GM19452 (cell line): Measurements from ENCODE around the gene HDAC9.
A peak's percentile ranks its signal among the peaks of the same experiment; 100 is the strongest.

ENCODE experiments used
- ATAC-seq: cut with Tn5 transposase; IDR thresholded peaks from one replicate; pipeline ENCODE4 v1.9.1; 2021; ENCODE audit not compliant: unreplicated experiment

Gene HDAC9

DNA sequence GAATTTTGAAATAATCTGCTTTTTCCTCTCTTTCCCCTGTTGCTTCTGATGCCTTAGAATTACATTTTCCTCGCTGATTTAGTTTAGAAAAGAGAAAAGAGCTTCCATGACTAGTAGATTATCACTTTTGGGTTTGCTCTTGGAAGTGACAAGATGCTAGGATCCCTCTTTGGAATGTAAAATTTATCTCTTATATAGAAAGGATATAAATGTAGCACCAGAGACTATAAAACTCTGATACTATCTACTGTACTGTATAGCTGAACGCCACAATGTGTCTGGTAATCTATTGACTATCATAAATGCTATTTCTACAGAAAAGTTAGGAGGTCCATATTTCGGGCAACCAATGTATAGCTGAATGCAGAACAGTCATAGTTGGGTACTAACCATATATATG is 1.1 kb upstream of the HDAC9 start:
- no peak for ATAC-seq

GRCh38 chr7:18494821-18495408 is 634 bp upstream of the HDAC9 start:
- peak; percentile 35 for ATAC-seq

DNA sequence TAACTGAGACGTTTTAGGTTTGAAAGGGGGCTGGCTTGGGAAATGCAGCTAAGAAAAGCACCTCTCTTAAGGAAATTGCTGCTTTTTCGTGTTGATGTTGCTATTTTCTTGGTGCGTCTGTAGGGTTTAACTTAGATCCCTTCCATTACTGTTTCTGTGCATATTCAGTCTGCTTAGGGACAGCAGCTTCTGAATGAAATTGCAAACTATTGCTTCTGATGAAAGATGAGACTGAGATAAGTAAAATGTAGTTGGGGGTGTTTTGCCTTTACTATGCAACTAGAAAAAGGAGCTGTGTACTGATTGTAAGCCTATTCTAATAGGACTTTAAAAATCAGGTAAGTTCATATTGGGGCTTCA is 772 bp downstream of the HDAC9 start:
- no peak for ATAC-seq

- ATAC-seq: no peak
Measured at GRCh38 chr7:18497082-18497481, 1.5 kb downstream of the HDAC9 start.

DNA sequence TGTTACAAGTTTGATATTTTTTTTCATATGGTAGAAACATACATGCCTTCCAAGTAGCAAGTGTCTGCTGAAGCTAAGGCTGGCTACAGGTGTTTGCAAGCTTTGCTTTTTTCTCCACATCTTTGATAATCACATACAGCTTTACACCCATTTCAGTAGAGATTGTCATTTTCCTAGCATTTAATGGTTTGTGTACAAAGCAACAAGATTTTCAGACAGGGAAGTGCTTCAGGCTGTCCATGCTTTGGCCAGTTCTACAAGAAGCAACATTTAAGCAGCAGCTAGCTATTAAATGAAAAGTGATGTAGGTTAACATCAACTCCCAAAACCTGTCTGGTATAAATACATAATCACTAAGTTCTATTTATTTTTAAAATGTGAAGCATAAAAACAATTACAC is 2.3 kb downstream of the HDAC9 start:
- no peak for ATAC-seq

GRCh38 chr7:18498341-18498740 is 2.8 kb downstream of the HDAC9 start:
- ATAC-seq: no peak

- no peak for ATAC-seq
Measured at GRCh38 chr7:18499407-18500177, 4.0 kb downstream of the HDAC9 start.

GRCh38 chr7:18503126-18503866 is 7.7 kb downstream of the HDAC9 start:
- ATAC-seq: no peak

DNA sequence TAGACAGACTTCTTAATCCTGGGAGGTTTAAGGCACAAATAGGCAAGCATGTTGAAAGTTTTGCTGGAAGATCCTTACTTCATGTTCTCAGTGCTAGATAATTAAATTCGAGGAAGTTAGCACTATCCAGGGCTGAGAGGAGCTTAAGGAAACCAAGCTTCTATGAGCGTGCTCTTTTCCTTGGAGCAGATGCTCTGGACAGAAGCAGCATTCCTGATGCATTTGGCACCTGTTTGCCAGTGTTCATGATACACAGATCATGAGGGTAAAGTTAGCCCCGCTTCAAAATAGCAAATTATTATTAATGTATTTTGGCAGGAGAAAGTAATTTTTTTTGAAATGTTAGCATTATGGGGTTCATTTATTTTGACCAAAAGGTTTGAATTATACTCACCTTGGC is 9.4 kb downstream of the HDAC9 start:
- ATAC-seq: no peak

GRCh38 chr7:18505870-18506460 is 10.4 kb downstream of the HDAC9 start:
- ATAC-seq: no peak

- peak; percentile 86 for ATAC-seq
Measured at GRCh38 chr7:18508443-18509427, 13.2 kb downstream of the HDAC9 start.

DNA sequence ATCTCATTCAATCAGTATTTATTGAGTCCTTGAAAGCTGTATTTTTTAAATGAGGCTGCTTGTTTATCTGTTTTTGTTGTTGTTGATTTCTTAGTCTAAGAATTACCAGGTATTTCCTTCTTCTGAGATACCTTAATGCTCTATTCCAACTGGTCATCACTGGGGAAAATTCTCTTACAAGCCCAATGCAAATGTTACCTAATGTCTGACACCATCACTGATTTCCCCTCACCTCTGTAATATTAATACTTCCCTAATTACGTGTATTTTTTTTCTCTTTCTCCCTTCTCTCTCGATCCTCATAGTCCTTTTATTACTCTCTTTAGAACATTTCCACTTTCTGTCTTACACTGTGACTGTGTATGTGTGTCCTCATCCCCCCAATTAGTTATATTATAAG is 13.9 kb downstream of the HDAC9 start:
- ATAC-seq: no peak

DNA sequence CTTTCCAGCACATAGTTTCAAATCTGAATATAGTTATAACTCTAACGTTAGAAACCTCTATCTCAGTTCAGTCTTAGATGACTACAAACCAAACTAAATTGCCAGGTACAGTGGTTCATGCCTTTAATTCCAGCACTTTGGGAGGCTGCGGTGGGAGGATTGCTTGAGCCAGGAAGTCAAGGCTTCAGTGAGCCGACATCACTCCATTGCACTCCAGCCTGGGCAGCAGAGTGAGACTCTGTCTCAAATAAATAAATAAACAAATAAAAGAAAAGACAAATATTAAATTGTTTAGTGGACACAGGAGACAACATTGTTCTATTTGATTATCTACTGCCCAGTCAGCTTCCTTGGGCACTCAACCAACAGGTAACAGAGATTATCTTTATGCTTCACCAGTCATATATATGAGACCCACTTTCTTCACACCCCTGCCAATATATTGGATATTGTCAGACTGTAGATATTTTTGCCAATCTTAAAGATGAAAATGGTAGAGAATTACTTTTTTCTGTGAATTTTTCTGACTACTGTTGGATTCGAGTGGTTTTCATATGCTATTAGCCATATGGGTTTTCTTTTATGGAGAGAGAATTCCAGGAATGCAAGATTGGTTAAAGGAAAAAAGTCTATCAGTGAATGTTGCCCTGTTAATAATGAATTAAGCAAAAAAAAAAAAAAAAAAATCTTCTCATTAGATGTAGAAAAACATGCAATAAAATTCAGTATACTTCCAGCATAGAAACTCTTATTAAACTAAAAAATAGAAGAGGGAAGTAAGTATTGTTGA is 16.0 kb downstream of the HDAC9 start:
- ATAC-seq: no peak

GRCh38 chr7:18513343-18513742 is 17.8 kb downstream of the HDAC9 start:
- ATAC-seq: no peak

DNA sequence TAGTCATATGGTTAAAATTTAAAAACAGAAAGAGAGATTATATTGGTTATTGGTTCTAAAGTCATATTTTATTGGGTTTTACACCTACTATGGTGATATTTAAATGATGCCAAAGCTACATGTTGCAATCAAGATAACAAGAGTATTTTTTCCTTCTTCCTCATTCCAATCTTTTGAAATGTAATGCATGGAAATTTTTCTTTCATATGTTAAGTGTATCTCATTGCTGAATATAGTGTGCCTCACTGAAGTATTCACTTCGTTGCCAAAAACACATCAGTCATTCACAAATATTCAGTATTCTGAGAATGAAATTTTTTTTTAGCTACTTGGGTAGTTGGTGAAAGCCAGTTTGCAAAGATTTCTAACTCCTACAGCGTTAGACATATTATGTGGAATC is 19.5 kb downstream of the HDAC9 start:
- no peak for ATAC-seq

- no peak for ATAC-seq
Measured at GRCh38 chr7:18517646-18518045, 22.1 kb downstream of the HDAC9 start.

DNA sequence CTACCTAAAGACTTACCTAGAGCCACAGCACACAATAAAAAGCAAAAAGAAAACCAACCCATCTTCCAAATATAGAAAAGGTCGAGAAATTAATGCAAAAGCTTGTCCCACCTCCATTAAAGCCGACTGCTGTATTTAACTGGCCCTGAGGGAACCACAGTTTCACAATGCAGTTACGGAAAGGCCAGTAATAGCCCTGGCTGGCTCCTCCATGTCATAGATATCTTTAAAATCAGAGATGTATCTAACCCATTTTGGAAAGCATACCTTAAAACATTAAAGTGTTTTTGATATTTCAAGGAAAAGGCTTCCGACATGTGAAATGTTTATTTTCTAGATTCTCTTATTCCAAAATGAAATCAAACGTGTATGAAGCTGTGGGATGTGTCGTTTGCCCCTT is 23.0 kb downstream of the HDAC9 start:
- no peak for ATAC-seq

DNA sequence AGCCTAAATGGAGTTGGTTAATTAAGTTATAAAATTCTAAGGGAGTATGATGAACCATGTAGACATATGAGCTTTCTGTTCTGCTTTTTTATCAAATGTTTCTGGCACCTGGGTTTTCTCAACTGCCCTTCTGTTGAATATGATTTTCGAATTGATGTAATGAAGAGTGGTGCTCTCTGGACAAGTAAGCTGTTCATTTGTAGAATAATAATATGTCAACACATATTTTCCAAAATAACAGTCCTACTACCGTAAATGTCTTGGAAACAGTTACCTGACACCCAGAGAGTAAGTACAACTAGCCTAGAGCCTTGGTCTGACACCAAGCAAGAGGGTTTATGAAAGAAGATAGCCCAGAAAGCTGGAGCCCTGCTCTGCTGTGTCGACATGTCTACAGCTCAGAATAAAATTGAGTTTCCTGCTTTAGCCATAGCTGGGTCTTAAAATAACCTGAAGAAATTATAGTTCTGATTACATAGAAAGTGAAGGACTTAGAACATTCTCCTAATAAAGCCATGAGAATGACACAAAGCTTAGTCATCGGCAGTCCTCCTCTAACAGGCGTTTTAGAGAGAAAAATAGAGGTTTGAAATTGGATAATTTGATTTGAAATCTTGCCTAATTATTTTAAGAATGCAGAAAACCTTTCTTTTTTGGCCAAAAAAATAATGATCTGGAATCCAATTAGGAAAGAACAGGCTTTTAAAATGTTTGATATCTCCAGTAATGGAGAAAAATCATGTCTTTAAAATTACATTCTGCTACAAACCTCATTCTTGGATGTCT is 25.1 kb downstream of the HDAC9 start:
- peak; percentile 65 for ATAC-seq

DNA sequence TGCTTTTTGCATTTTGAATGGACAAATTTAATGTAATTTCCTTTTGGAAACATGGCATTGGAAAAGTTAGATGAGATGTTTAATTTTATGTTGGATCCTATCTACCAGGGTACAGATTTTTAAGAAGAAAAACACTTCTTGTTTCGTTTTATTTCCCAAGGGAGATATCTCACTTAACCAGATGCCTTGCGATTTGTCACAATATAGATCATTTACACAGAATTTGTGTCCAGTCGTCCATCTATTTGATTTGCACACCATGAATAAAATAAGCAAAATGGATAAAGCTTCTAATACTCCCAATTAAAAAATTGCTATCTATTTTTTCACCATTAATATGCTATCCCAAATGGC is 25.7 kb downstream of the HDAC9 start:
- no peak for ATAC-seq
